ENCODE data around the gene AFG3L2.

GRCh38 chr18:12296087-12296403, 81.0 kb downstream of the AFG3L2 start:
- no peak for TF ChIP-seq CTCF (conservative IDR thresholded peaks at IDR 0.05 in 1 of 2, IDR thresholded peaks at IDR 0.05 in 1 of 2; ENCODE audit: extremely low read depth in 1 of 2, insufficient read depth in 1 of 2, low read depth in 1 of 2, low read length in 2 of 2)
- TF ChIP-seq EZH2 (IDR thresholded peaks at IDR 0.05; ENCODE audit: borderline replicate concordance, low read length) = no peak

Data from mammary epithelial cell (primary cell).